ENCODE data around the gene PADI6.

Gene PADI6

GRCh38 chr1:17377325-17377953 lies 5.4 kb downstream of the PADI6 start:
- no peak overlapping the region for H3K4me3 ChIP-seq (ENCODE audit: low read depth, low read length)
- TF ChIP-seq, protein P1, sequence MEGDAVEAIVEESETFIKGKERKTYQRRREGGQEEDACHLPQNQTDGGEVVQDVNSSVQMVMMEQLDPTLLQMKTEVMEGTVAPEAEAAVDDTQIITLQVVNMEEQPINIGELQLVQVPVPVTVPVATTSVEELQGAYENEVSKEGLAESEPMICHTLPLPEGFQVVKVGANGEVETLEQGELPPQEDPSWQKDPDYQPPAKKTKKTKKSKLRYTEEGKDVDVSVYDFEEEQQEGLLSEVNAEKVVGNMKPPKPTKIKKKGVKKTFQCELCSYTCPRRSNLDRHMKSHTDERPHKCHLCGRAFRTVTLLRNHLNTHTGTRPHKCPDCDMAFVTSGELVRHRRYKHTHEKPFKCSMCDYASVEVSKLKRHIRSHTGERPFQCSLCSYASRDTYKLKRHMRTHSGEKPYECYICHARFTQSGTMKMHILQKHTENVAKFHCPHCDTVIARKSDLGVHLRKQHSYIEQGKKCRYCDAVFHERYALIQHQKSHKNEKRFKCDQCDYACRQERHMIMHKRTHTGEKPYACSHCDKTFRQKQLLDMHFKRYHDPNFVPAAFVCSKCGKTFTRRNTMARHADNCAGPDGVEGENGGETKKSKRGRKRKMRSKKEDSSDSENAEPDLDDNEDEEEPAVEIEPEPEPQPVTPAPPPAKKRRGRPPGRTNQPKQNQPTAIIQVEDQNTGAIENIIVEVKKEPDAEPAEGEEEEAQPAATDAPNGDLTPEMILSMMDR (IDR thresholded peaks at IDR 0.05; ENCODE audit: insufficient read depth, low read depth, low read length, missing control alignments), result no peak
- DNase-seq (ENCODE audit: low read depth), result no peak

DNA sequence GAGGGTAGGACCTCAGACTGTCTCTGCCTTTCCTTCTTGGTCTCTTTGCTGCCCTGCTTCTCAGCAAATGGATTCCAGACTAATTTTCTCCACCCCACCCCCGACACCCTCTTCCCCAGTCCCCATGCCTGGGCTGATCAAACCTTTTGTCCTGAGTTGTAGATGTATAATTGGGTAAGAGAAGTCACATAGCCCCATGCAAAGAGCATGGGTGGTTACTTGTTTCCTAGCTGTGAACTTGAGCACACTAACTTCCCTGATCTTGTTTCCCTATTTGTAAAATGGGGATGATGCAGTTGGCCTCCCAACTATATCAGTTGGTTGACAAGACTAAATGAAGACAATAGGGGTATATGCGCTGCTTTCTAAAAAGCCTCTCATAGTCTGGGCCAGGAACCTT lies 9.2 kb downstream of the PADI6 start:
- TF ChIP-seq, protein P1 (IDR thresholded peaks at IDR 0.05; ENCODE audit: insufficient read depth, low read depth, low read length, missing control alignments), result no peak
- DNase-seq (ENCODE audit: low read depth), result no peak
- no peak overlapping the region for H3K4me3 ChIP-seq (ENCODE audit: low read depth, low read length)

GRCh38 chr1:17392199-17392740 lies 20.3 kb downstream of the PADI6 start:
- DNase-seq (ENCODE audit: low read depth), result no peak
- TF ChIP-seq, protein P1 (IDR thresholded peaks at IDR 0.05; ENCODE audit: insufficient read depth, low read depth, low read length, missing control alignments), result no peak
- no peak overlapping the region for H3K4me3 ChIP-seq (ENCODE audit: low read depth, low read length)

- TF ChIP-seq, protein P1 (IDR thresholded peaks at IDR 0.05; ENCODE audit: insufficient read depth, low read depth, low read length, missing control alignments), result no peak
- no peak overlapping the region for H3K4me3 ChIP-seq (ENCODE audit: low read depth, low read length)
- DNase-seq (ENCODE audit: low read depth), result no peak
These were observed 21.2 kb downstream of the PADI6 start for GRCh38 chr1:17393230-17393629.

GRCh38 chr1:17397910-17398695 lies 26.1 kb downstream of the PADI6 start:
- DNase-seq (ENCODE audit: low read depth), result no peak
- TF ChIP-seq, protein P1 (IDR thresholded peaks at IDR 0.05; ENCODE audit: insufficient read depth, low read depth, low read length, missing control alignments), result no peak
- H3K4me3 ChIP-seq (ENCODE audit: low read depth, low read length), result no peak overlapping the region

- TF ChIP-seq, protein P1 (IDR thresholded peaks at IDR 0.05; ENCODE audit: insufficient read depth, low read depth, low read length, missing control alignments), result no peak
- no peak for DNase-seq (ENCODE audit: low read depth)
- no peak overlapping the region for H3K4me3 ChIP-seq (ENCODE audit: low read depth, low read length)
These were observed 28.8 kb downstream of the PADI6 start for GRCh38 chr1:17400725-17401341.

Data from GM12865 (cell line).